ENCODE data around the gene MED15. TPM values are rescaled to one million over a fixed set of nuclear protein-coding genes. Genes with fewer than 3 reads are reported as not detected.

Gene MED15
- total and polyA plus RNA-seq, 12 donors: 33.8 to 66.8 (median 40.9) TPM

- ATAC-seq: no peak
Observed at GRCh38 chr22:20562607-20563465, 55.4 kb downstream of the MED15 start.

GRCh38 chr22:20563466-20563906, 56.1 kb downstream of the MED15 start:
- peaks cover 3 to 50% (median 20%) of the 10 kb centered on the region in 9 donors for H3K4me1 ChIP-seq
- DNase-seq (no peak), ATAC-seq (no peak)
- peaks cover 0 to 10% (median 0%) of the 10 kb centered on the region in 11 donors for H3K9me3 ChIP-seq
- no peak overlapping the region for H3K27ac ChIP-seq
- WGBS, 2 donors: 90 to 92% methylated on average over 4 of the region's 4 CpGs
- TF ChIP-seq CTCF (IDR thresholded peaks at IDR 0.05): no peak
- peaks cover 0 to 99% (median 57%) of the 10 kb centered on the region in 9 donors for H3K36me3 ChIP-seq
- H3K4me3 ChIP-seq: no peak overlapping the region
- intact Hi-C loops (cut with DNase I): loop anchor here in 2 of 10 donors (10.0 kb wide), 2 partner anchors 139 to 141 kb away; no protein-coding TSS in a partner anchor
- H3K27me3 ChIP-seq: no peaks in the 10 kb centered on the region

More at GRCh38 chr22:20562607-20563465, 55.4 kb downstream of the MED15 start:
- Histone ChIP-seq H3K4me3 (no peak overlapping the region), H3K27ac (no peak overlapping the region), H3K4me1 (peaks cover 3 to 49% (median 19%) of the 10 kb centered on the region in 9 donors), H3K27me3 (no peaks in the 10 kb centered on the region), H3K9me3 (peaks cover 0 to 10% (median 0%) of the 10 kb centered on the region in 11 donors), H3K36me3 (peaks cover 0 to 99% (median 53%) of the 10 kb centered on the region in 9 donors)
- no peak for DNase-seq
- intact Hi-C loops (cut with DNase I): loop anchor here in 2 of 10 donors (10.0 kb wide), 2 partner anchors 138 to 142 kb away; no protein-coding TSS in a partner anchor
- 96 to 97% methylated on average over 14 of the region's 14 CpGs for WGBS, 2 donors
- no peak for TF ChIP-seq CTCF (IDR thresholded peaks at IDR 0.05)

GRCh38 chr22:20563941-20564371, 56.5 kb downstream of the MED15 start:
- peaks cover 7 to 54% (median 25%) of the 10 kb centered on the region in 9 donors for H3K4me1 ChIP-seq
- H3K36me3 ChIP-seq: peaks cover 0 to 99% (median 58%) of the 10 kb centered on the region in 9 donors
- 76% methylated on average over 13 of the region's 13 CpGs for WGBS, 2 donors
- intact Hi-C loops (cut with DNase I): loop anchor here in 2 of 10 donors (10.0 kb wide), 2 partner anchors 139 to 141 kb away; no protein-coding TSS in a partner anchor
- H3K4me3 ChIP-seq: no peak overlapping the region
- ATAC-seq (no peak), DNase-seq (no peak)
- peaks cover 0 to 6% (median 0%) of the 10 kb centered on the region in 11 donors for H3K9me3 ChIP-seq
- H3K27me3 ChIP-seq: no peaks in the 10 kb centered on the region
- H3K27ac ChIP-seq: peak overlapping the region in 1 of 10 donors; percentile 53
- TF ChIP-seq CTCF (IDR thresholded peaks at IDR 0.05): no peak

- Histone ChIP-seq H3K4me1 (peaks cover 11 to 67% (median 31%) of the 10 kb centered on the region in 9 donors), H3K4me3 (no peak overlapping the region), H3K27ac (peak overlapping the region in 1 of 10 donors; percentile 58), H3K36me3 (peaks cover 0 to 99% (median 47%) of the 10 kb centered on the region in 9 donors), H3K9me3 (no peaks in the 10 kb centered on the region), H3K27me3 (no peaks in the 10 kb centered on the region)
- no peak for DNase-seq
- intact Hi-C loops (cut with DNase I): loop anchor here in 6 of 10 donors (5.0 to 10.0 kb wide), 5 partner anchors 58 to 148 kb away; partner anchors contain the start of gene MED15 (in 3 of the 6)
- no peak for ATAC-seq
- 89 to 91% methylated on average over 13 of the region's 13 CpGs for WGBS, 2 donors
- no peak for TF ChIP-seq CTCF (IDR thresholded peaks at IDR 0.05)
Observed at GRCh38 chr22:20565079-20565734, 57.8 kb downstream of the MED15 start.
